Transverse colon (tissue), 4 donors: Measurements from ENCODE around the gene DBNL.
"Not testable (repeated sequence)": the region's sequence is repeated elsewhere in the genome, so short reads cannot be mapped to it uniquely, and the experiment has no call there.

Experiments
- EP300 ChIP-seq: sonication (generic); formaldehyde crosslinking; IDR thresholded peaks from one replicate; pipeline ENCODE4 v1.6.1; 2017; ENCODE audit warnings: antibody characterized with exemption, low read depth
- POLR2A ChIP-seq: fragments of 450-650 bp; IDR thresholded peaks from one replicate; pipeline ENCODE4 v1.6.1; 2016; ENCODE audit warnings: antibody characterized with exemption, mild to moderate bottlenecking, moderate library complexity
- POLR2AphosphoS5 ChIP-seq, 3 donors: sonication (generic); formaldehyde crosslinking; IDR thresholded peaks; one replicate each; pipeline ENCODE4 v1.6.1; 2016; ENCODE audit warnings: antibody characterized with exemption in 3 of 3
- TF ChIP-seq, protein P1 (sequence below), 5 experiments: fragments of 200-600 bp in 3 of 5; fragments of 450-650 bp in 2 of 5; sonication (generic) in 3 of 5; IDR thresholded peaks; 1 replicate in 2 of 5; 2 replicates in 3 of 5; pipeline ENCODE4 v1.5.1; 2016 to 2017; ENCODE audit warnings: antibody characterized with exemption in 5 of 5, inconsistent platforms in 3 of 5, mild to moderate bottlenecking in 2 of 5, moderate library complexity in 1 of 5

DNA sequence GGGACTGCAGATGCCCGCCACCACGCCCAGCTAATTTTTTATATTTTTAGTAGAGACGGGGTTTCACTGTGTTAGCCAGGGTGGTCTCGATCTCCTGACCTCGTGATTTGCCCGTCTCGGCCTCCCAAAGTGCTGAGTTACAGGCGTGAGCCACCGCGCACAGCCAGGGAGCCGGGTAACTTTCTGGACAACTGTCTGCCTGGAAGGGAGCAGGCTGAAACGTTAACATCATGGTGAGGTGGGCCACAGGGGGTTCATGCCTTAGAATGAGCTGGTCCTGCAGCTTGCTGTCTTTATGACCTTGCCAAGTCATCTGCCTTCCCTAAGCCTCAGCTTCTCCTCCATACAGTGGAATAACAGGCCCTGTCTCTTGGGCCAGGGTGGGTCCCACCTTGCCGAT is 13.2 kb upstream of the DBNL start:
- TF ChIP-seq, protein P1, sequence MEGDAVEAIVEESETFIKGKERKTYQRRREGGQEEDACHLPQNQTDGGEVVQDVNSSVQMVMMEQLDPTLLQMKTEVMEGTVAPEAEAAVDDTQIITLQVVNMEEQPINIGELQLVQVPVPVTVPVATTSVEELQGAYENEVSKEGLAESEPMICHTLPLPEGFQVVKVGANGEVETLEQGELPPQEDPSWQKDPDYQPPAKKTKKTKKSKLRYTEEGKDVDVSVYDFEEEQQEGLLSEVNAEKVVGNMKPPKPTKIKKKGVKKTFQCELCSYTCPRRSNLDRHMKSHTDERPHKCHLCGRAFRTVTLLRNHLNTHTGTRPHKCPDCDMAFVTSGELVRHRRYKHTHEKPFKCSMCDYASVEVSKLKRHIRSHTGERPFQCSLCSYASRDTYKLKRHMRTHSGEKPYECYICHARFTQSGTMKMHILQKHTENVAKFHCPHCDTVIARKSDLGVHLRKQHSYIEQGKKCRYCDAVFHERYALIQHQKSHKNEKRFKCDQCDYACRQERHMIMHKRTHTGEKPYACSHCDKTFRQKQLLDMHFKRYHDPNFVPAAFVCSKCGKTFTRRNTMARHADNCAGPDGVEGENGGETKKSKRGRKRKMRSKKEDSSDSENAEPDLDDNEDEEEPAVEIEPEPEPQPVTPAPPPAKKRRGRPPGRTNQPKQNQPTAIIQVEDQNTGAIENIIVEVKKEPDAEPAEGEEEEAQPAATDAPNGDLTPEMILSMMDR (IDR thresholded peaks at IDR 0.05), result not testable (repeated sequence)
- not testable (repeated sequence) for TF ChIP-seq POLR2A; EP300; POLR2AphosphoS5 (IDR thresholded peaks at IDR 0.05)
